SJSA1 (cell line): Measurements from ENCODE around the gene C1QL1. TPM values are rescaled to one million over a fixed set of nuclear protein-coding genes. Genes with fewer than 3 reads are reported as not detected.
A peak's percentile ranks its signal among the peaks of the same experiment; 100 is the strongest.

Source experiments
- DNase-seq, 2 experiments: peaks; one replicate each; pipeline ENCODE4 v3.0.0-alpha.2; 2015 to 2020; ENCODE audit warnings: low spot score in 2 of 2, low read depth in 1 of 2
- H3K27ac ChIP-seq: fragments of 250-450 bp; sonication (Bioruptor Pico); 2 replicates; pipeline ENCODE4 v1.5.1; 2020; ENCODE audit warnings: mild to moderate bottlenecking, moderate library complexity
- H3K27me3 ChIP-seq: fragments of 250-450 bp; sonication (Bioruptor Pico); replicated peaks from 2 replicates; pipeline ENCODE4 v1.5.1; 2020; ENCODE audit warnings: mild to moderate bottlenecking, moderate library complexity
- H3K36me3 ChIP-seq: fragments of 250-450 bp; sonication (Bioruptor Pico); 2 replicates; pipeline ENCODE4 v1.5.1; 2020; ENCODE audit warnings: mild to moderate bottlenecking
- H3K4me1 ChIP-seq: fragments of 250-450 bp; sonication (Bioruptor Pico); replicated peaks from 2 replicates; pipeline ENCODE4 v1.6.1; 2021; ENCODE audit warnings: mild to moderate bottlenecking
- H3K4me3 ChIP-seq: fragments of 250-450 bp; sonication (Bioruptor Pico); 2 replicates; pipeline ENCODE4 v1.5.1; 2020; ENCODE audit warnings: mild to moderate bottlenecking
- H3K9me3 ChIP-seq: fragments of 250-450 bp; sonication (Bioruptor Pico); replicated peaks from 2 replicates; pipeline ENCODE4 v1.5.1; 2020; ENCODE audit warnings: mild to moderate bottlenecking
- total RNA-seq: library from RNA; depleted of rRNA; stranded (reverse); fragments of >200 nt; shearing (Covaris generic); gene quantifications from 2 replicates; pipeline ENCODE4 v1.2.3, GENCODE V29; 2014

Gene C1QL1
- total RNA-seq, 1 experiment from 2014 or later, result 5.2 TPM

DNA sequence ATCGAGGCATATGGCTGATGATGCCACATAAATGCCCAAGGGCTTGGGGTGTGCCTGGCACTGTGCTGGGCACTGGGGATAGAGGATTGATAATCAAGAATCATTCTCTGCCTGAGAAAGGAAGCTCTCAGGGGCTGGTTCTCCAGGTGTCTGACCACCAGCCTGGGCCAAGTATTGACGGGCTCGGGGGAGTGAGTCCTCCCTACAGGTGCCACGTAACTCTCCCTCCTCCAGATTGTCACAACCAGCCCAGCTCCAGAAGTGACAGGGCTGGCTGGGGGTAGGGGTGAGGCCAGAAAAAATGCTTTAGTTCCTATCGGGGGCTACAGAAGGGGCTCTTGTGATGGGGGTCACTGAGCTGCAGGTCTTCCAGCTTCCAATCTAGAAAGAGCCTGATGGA, 10.7 kb upstream of the C1QL1 start:
- Histone ChIP-seq H3K4me3 (no peak overlapping the region), H3K9me3 (no peaks in the 10 kb centered on the region), H3K27me3 (no peaks in the 10 kb centered on the region), H3K4me1 (peaks cover 25% of the 10 kb centered on the region), H3K27ac (no peak overlapping the region), H3K36me3 (no peaks in the 10 kb centered on the region)
- DNase-seq, result no peak

DNA sequence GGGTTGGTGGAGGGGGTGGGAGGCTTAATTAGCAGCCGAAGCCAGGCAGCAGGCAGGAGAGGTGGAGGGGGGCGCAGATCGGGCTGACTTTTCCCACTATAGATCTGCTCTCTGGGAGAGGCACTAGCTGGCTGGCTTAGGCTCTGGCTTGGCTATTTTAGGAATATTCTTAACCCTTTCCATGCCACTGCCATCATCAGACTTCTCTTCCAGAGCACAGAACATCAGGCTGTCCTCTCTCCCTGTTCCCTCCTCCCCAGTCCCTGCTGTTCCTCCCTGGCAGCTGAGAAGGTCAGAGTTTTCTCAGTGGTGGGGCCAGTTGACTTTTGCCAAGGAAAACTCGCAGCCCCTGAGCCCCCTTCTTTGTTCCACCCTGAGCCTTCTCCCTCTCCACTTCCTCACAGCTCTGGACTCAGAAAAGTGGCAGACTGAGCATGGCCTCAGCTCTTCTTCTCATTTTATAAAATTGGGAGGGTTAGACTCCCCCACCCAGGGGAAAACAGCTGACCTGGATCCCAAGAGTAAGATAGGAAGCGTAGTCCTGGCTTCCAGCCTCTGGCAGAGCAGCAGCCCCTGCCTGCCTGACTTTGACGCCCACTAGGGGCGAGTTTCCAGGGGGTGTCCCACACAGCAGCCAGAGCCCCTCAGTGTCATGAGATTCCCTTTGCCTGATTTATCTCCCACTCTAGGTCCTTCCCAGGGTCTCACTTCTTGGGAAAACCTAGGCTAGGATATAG, 9.9 kb upstream of the C1QL1 start:
- Histone ChIP-seq H3K36me3 (no peaks in the 10 kb centered on the region), H3K4me1 (peaks cover 29% of the 10 kb centered on the region), H3K27ac (no peak overlapping the region), H3K27me3 (no peaks in the 10 kb centered on the region), H3K9me3 (no peaks in the 10 kb centered on the region), H3K4me3 (no peak overlapping the region)
- DNase-seq, result no peak

DNA sequence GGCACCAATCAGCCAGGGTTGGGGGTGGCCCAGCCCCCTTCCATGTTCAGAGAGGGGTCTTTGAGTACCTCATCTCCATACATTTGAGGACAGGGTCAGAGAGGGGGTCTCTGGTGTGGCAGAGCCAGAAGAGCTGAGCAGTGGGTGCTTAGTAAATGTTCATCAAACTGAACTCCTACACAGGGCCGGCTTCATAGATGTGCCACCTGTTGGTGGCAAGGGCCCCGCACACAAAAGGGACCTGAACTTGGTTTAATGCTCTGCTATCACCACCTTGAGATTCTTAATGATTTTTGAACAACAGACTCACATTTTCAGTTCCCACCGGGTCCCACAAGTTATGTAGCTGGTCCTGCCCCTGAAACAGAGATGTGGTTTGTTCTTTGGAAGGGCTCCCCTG, 9.0 kb upstream of the C1QL1 start:
- no peak for DNase-seq
- H3K27ac ChIP-seq, result no peak overlapping the region
- no peak overlapping the region for H3K4me3 ChIP-seq
- H3K4me1 ChIP-seq, result peaks cover 35% of the 10 kb centered on the region
- H3K9me3 ChIP-seq, result no peaks in the 10 kb centered on the region
- H3K27me3 ChIP-seq, result no peaks in the 10 kb centered on the region
- no peaks in the 10 kb centered on the region for H3K36me3 ChIP-seq

GRCh38 chr17:44976206-44976605, 8.1 kb upstream of the C1QL1 start:
- H3K27ac ChIP-seq, result no peak overlapping the region

DNA sequence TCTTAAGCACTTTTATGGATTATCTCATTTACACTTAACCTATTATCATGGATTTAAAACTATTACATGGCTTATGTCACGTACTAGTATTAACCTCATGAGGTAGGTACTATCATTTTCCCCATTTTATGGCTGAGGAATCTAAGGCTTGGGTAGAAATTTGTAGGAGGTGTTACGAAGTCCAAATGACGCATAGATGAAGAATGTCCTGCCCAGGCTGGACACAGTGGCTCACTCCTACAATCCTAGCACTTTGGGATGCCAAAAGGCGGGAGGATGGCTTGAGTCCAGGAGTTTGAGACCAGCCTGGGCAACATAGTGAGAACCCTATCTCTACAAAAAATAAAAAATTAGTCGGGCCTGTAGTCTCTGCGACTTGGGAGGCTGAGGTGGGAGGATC, 4.8 kb upstream of the C1QL1 start:
- H3K36me3 ChIP-seq, result no peaks in the 10 kb centered on the region
- H3K4me1 ChIP-seq, result peaks cover 32% of the 10 kb centered on the region
- peak in 1 of 2 experiments; percentile 38 for DNase-seq
- no peak overlapping the region for H3K27ac ChIP-seq
- no peak overlapping the region for H3K4me3 ChIP-seq
- no peaks in the 10 kb centered on the region for H3K9me3 ChIP-seq
- H3K27me3 ChIP-seq, result peaks cover 7% of the 10 kb centered on the region

More at GRCh38 chr17:44976206-44976605, 8.1 kb upstream of the C1QL1 start:
- Histone ChIP-seq H3K4me1 (peaks cover 30% of the 10 kb centered on the region), H3K9me3 (no peaks in the 10 kb centered on the region), H3K36me3 (no peaks in the 10 kb centered on the region), H3K27me3 (no peaks in the 10 kb centered on the region), H3K4me3 (no peak overlapping the region)
- DNase-seq, result no peak

GRCh38 chr17:44971776-44972483, 3.8 kb upstream of the C1QL1 start:
- H3K36me3 ChIP-seq, result no peaks in the 10 kb centered on the region
- peaks cover 17% of the 10 kb centered on the region for H3K27me3 ChIP-seq
- no peak for DNase-seq
- no peak overlapping the region for H3K4me3 ChIP-seq
- no peak overlapping the region for H3K27ac ChIP-seq
- H3K4me1 ChIP-seq, result peaks cover 43% of the 10 kb centered on the region
- H3K9me3 ChIP-seq, result peaks cover 8% of the 10 kb centered on the region; the same call in 1 of the 2 replicates

GRCh38 chr17:44970136-44970741, 2.1 kb upstream of the C1QL1 start:
- H3K9me3 ChIP-seq, result peaks cover 8% of the 10 kb centered on the region; the same call in 1 of the 2 replicates
- H3K27me3 ChIP-seq, result peaks cover 30% of the 10 kb centered on the region
- no peaks in the 10 kb centered on the region for H3K36me3 ChIP-seq
- no peak for DNase-seq
- no peak overlapping the region for H3K27ac ChIP-seq
- peaks cover 44% of the 10 kb centered on the region for H3K4me1 ChIP-seq
- H3K4me3 ChIP-seq, result peak overlapping the region; percentile 41

GRCh38 chr17:44969144-44969780, 1.2 kb upstream of the C1QL1 start:
- H3K9me3 ChIP-seq, result peaks cover 8% of the 10 kb centered on the region; the same call in 1 of the 2 replicates
- H3K27me3 ChIP-seq, result peaks cover 30% of the 10 kb centered on the region

GRCh38 chr17:44967907-44968224, 237 bp downstream of the C1QL1 start:
- peaks cover 39% of the 10 kb centered on the region for H3K4me1 ChIP-seq
- H3K9me3 ChIP-seq, result peaks cover 8% of the 10 kb centered on the region
- no peak for DNase-seq
- no peaks in the 10 kb centered on the region for H3K36me3 ChIP-seq
- H3K27me3 ChIP-seq, result peaks cover 30% of the 10 kb centered on the region
- H3K27ac ChIP-seq, result no peak overlapping the region
- peak overlapping the region; percentile 23 for H3K4me3 ChIP-seq

More at GRCh38 chr17:44969144-44969780, 1.2 kb upstream of the C1QL1 start:
- Histone ChIP-seq H3K27ac (no peak overlapping the region), H3K36me3 (no peaks in the 10 kb centered on the region), H3K4me1 (peaks cover 44% of the 10 kb centered on the region), H3K4me3 (no peak overlapping the region)
- no peak for DNase-seq

DNA sequence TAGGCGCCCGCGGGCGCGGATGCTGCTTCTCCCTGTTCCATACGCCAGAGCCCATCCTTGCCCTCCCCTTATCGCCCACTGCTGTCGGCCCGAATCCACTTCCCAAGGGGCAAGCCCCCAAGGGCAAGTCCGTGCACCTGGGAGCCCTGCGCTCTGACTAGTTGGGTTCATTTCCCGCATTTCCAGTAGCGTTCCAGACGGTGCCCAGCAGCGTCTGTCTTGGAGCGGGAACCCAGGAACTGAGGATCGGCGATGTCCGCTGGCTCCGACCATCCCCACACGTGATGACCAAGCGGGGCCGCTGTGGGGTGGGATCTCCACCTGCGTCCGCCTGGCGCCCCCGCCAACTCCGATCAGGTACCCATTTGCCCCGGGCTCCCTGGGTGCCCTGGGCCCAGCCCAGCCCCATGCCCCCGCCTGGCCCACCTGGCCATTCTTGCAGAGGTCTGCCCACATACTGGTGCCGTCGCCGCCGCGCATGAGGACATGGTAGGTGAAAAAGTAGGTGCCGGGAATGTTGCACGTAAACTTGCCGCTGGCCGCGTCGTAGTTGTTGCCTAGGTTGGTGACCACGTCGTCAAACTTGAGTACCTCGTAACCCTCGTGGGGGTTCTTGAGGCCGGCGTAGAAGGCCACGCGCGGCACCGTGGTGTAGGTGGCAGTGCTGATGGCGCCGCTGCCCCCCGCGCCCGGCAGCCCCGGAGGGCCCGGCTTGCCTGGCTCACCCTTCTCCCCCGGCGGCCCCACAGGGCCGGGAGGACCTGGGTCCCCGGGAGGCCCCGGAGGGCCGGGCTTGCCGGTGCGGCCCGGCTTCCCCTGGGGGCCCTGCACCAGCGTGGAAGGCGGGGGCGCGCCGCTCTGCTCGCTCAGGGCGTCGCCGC, 837 bp downstream of the C1QL1 start:
- Histone ChIP-seq H3K4me3 (peak overlapping the region; percentile 23), H3K27me3 (peaks cover 30% of the 10 kb centered on the region), H3K36me3 (no peaks in the 10 kb centered on the region), H3K9me3 (peaks cover 8% of the 10 kb centered on the region), H3K27ac (no peak overlapping the region), H3K4me1 (peaks cover 33% of the 10 kb centered on the region)
- no peak for DNase-seq

GRCh38 chr17:44966348-44967025, 1.6 kb downstream of the C1QL1 start:
- H3K9me3 ChIP-seq, result peaks cover 8% of the 10 kb centered on the region
- DNase-seq, result no peak
- no peak overlapping the region for H3K4me3 ChIP-seq
- no peaks in the 10 kb centered on the region for H3K36me3 ChIP-seq
- no peak overlapping the region for H3K27ac ChIP-seq
- peaks cover 30% of the 10 kb centered on the region for H3K27me3 ChIP-seq
- H3K4me1 ChIP-seq, result peaks cover 28% of the 10 kb centered on the region

DNA sequence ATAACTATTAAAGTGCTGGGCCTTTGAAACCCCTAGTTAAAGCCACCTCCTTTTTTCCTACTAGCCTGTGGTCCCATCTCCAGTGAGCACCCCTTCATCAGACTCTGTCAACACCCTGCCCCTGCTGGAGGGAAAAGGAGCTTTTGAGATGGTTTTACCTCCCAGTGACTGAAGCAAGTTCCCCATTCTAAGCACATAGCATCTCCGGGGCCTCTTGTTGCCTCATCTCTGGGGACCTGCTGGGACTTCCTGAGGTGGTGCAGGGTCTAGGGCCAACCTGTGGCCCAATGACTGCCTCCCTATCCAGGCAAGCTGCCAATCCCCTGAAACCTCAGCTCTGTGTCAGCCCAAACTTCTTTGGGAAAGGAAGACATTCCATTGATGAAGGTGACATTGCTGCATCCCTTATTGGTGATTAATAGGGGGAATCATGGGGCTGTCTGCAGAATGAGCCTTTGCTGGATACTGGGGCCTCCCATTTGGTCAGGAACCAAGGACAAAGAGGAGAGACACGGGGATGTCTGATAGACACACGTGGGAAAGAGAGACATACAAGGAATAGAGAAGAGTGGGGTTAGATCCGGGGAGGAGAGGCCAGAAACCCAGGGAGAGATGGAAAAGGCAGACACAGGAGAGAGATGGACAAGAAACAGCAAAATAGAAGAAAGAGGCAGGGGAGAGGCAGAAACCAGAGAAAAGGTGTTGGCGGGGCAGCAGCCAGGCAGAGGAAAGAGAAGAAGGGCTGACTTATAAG, 2.4 kb downstream of the C1QL1 start:
- Histone ChIP-seq H3K27ac (no peak overlapping the region), H3K4me1 (peaks cover 28% of the 10 kb centered on the region), H3K4me3 (no peak overlapping the region), H3K9me3 (peaks cover 8% of the 10 kb centered on the region), H3K36me3 (no peaks in the 10 kb centered on the region), H3K27me3 (peaks cover 30% of the 10 kb centered on the region)
- DNase-seq, result no peak
